Epithelial cell of prostate (primary cell): ENCODE data around the gene SPATA16.

ENCODE experiments used
- DNase-seq: peaks from one replicate; pipeline ENCODE4 v3.0.0-alpha.2; 2011; ENCODE audit warnings: low read depth, low spot score
- H3K27ac ChIP-seq: fragments of 450-650 bp; 2 replicates; pipeline ENCODE4 v1.5.1; 2017; ENCODE audit warnings: mild to moderate bottlenecking

The SPATA16 gene

GRCh38 chr3:173013219-173013832 lies 127.7 kb downstream of the SPATA16 start:
- no peak overlapping the region for H3K27ac ChIP-seq
- no peak for DNase-seq

GRCh38 chr3:173009410-173009809 lies 131.6 kb downstream of the SPATA16 start:
- no peak for DNase-seq
- H3K27ac ChIP-seq, result no peak overlapping the region

- H3K27ac ChIP-seq, result no peak overlapping the region
- DNase-seq, result no peak
Measured at GRCh38 chr3:173008978-173009377, 132.1 kb downstream of the SPATA16 start.

- no peak overlapping the region for H3K27ac ChIP-seq
- DNase-seq, result no peak
Measured at GRCh38 chr3:173007079-173007723, 133.8 kb downstream of the SPATA16 start.

GRCh38 chr3:173006006-173006405 lies 135.0 kb downstream of the SPATA16 start:
- no peak overlapping the region for H3K27ac ChIP-seq
- DNase-seq, result no peak

GRCh38 chr3:173004681-173005080 lies 136.4 kb downstream of the SPATA16 start:
- no peak for DNase-seq
- H3K27ac ChIP-seq, result no peak overlapping the region

GRCh38 chr3:173003956-173004355 lies 137.1 kb downstream of the SPATA16 start:
- H3K27ac ChIP-seq, result no peak overlapping the region
- DNase-seq, result no peak

GRCh38 chr3:173003471-173003870 lies 137.6 kb downstream of the SPATA16 start:
- no peak overlapping the region for H3K27ac ChIP-seq
- DNase-seq, result no peak

GRCh38 chr3:173001622-173002021 lies 139.4 kb downstream of the SPATA16 start:
- no peak for DNase-seq
- no peak overlapping the region for H3K27ac ChIP-seq

GRCh38 chr3:173000553-173000952 lies 140.5 kb downstream of the SPATA16 start:
- no peak overlapping the region for H3K27ac ChIP-seq
- no peak for DNase-seq

GRCh38 chr3:172993412-172993811 lies 147.6 kb downstream of the SPATA16 start:
- no peak overlapping the region for H3K27ac ChIP-seq
- DNase-seq, result no peak

GRCh38 chr3:172991424-172991996 lies 149.5 kb downstream of the SPATA16 start:
- DNase-seq, result no peak
- H3K27ac ChIP-seq, result no peak overlapping the region

GRCh38 chr3:172989373-172989772 lies 151.7 kb downstream of the SPATA16 start:
- H3K27ac ChIP-seq, result no peak overlapping the region
- DNase-seq, result no peak

- no peak overlapping the region for H3K27ac ChIP-seq
- DNase-seq, result no peak
Measured at GRCh38 chr3:172987273-172987672, 153.8 kb downstream of the SPATA16 start.

GRCh38 chr3:172984914-172985313 lies 156.1 kb downstream of the SPATA16 start:
- no peak for DNase-seq
- H3K27ac ChIP-seq, result no peak overlapping the region

- no peak overlapping the region for H3K27ac ChIP-seq
- no peak for DNase-seq
Measured at GRCh38 chr3:172982736-172983364, 158.2 kb downstream of the SPATA16 start.

- no peak overlapping the region for H3K27ac ChIP-seq
Measured at GRCh38 chr3:172981407-172981983, 159.5 kb downstream of the SPATA16 start.

GRCh38 chr3:172980849-172981248 lies 160.2 kb downstream of the SPATA16 start:
- DNase-seq, result no peak
- H3K27ac ChIP-seq, result no peak overlapping the region

More at GRCh38 chr3:172981407-172981983, 159.5 kb downstream of the SPATA16 start:
- no peak for DNase-seq

- DNase-seq, result no peak
Measured at GRCh38 chr3:172977696-172978095, 163.3 kb downstream of the SPATA16 start.

GRCh38 chr3:172974969-172975368 lies 166.1 kb downstream of the SPATA16 start:
- H3K27ac ChIP-seq, result no peak overlapping the region
- no peak for DNase-seq

More at GRCh38 chr3:172977696-172978095, 163.3 kb downstream of the SPATA16 start:
- no peak overlapping the region for H3K27ac ChIP-seq

GRCh38 chr3:172973799-172974198 lies 167.2 kb downstream of the SPATA16 start:
- H3K27ac ChIP-seq, result no peak overlapping the region
- DNase-seq, result no peak
